ENCODE results near the gene GALNT2.

- no peak for TF ChIP-seq CTCF (IDR thresholded peaks at IDR 0.05; ENCODE audit: low read length)
- TF ChIP-seq EZH2 (optimal IDR thresholded peaks at IDR 0.05; ENCODE audit: low read depth, low read length) = no peak
Measured at GRCh38 chr1:230156068-230156467, 89.0 kb downstream of the GALNT2 start.

All from MM.1S (cell line).